HCT116 (cell line): ENCODE data around the gene SLC5A5. TPM values are rescaled to one million over a fixed set of nuclear protein-coding genes. Genes with fewer than 3 reads are reported as not detected.

Experiments
- ATAC-seq: fragments of 200-7000 bp; cut with Tn5 transposase; 2 replicates; pipeline ENCODE4 v1.9.1; 2020; ENCODE audit warnings: mild to moderate bottlenecking, moderate library complexity
- BruUV-seq: library from RNA; stranded (reverse); fragments of 400-500 nt; replicated peaks from 2 replicates; lab custom pipeline; 2021; lab: Mats Ljungman, UMichigan
- CTCF ChIA-PET: fragments of 300-600 bp; sonication (Branson Sonifier 250); formaldehyde crosslinking; loops from one replicate; lab custom pipeline; 2021; ENCODE audit warnings: antibody characterized with exemption; lab: Charles Lee
- POLR2A ChIA-PET: fragments of 300-600, 350-600 bp; sonication (Branson Sonifier 250); formaldehyde crosslinking; loops from one replicate; lab custom pipeline; 2021; ENCODE audit warnings: antibody characterized with exemption; lab: Charles Lee
- RAD21 ChIA-PET, 2 experiments: fragments of 300-600 bp; sonication (Branson Sonifier 250); formaldehyde crosslinking; loops; one replicate each; lab custom pipeline; 2023; ENCODE audit warnings: low total read pairs in 2 of 2; ENCODE audit not compliant: uncharacterized antibody in 2 of 2, unreplicated experiment in 2 of 2, low non-redundant PET in 1 of 2; lab: Charles Lee
- DNase-seq: peaks from one replicate; pipeline ENCODE4 v3.0.0-alpha.2; 2010; ENCODE audit warnings: low read depth, low spot score
- H2AFZ ChIP-seq: fragments of 200-600 bp; shearing (Covaris generic), sonication (generic); 2 replicates; pipeline ENCODE4 v1.6.1; 2017; ENCODE audit warnings: low read depth, mixed run types, mixed read lengths, antibody characterized with exemption, low read length; ENCODE audit not compliant: poor library complexity, severe bottlenecking
- H3K27ac ChIP-seq: 2 replicates; pipeline ENCODE4 v1.5.1; 2012; ENCODE audit warnings: low read depth, low read length
- H3K27me3 ChIP-seq: fragments of 200-600 bp; sonication (generic); 2 replicates; pipeline ENCODE4 v1.6.1; 2016; ENCODE audit warnings: mixed run types, low read length, mixed read lengths; ENCODE audit not compliant: insufficient read depth
- H3K36me3 ChIP-seq, 2 experiments: fragments of 200-500 bp in 1 of 2; fragments of 200-600 bp in 1 of 2; sonication (Bioruptor generic) in 1 of 2; sonication (generic) in 1 of 2; 2 replicates each; pipeline versions ENCODE4 v1.5.1 to v1.6.1; 2014 to 2016; ENCODE audit warnings: low read length in 2 of 2, inconsistent platforms in 1 of 2, mixed read lengths in 1 of 2, mixed run types in 1 of 2; ENCODE audit not compliant: insufficient read depth in 2 of 2, control insufficient read depth in 1 of 2
- H3K4me1 ChIP-seq, 2 experiments: fragments of 200-600 bp in 1 of 2; sonication (generic) in 1 of 2; 2 replicates each; pipeline versions ENCODE4 v1.5.1 to v1.6.1; 2012 to 2017; ENCODE audit warnings: low read length in 2 of 2, inconsistent platforms in 1 of 2, mild to moderate bottlenecking in 1 of 2, mixed read lengths in 1 of 2, mixed run types in 1 of 2, moderate library complexity in 1 of 2; ENCODE audit not compliant: insufficient read depth in 2 of 2, control insufficient read depth in 1 of 2
- H3K4me2 ChIP-seq: fragments of 200-600 bp; sonication (generic); 2 replicates; pipeline ENCODE4 v1.6.1; 2017; ENCODE audit warnings: mixed run types, low read length, mixed read lengths
- H3K4me3 ChIP-seq, 2 experiments: fragments of 200-600 bp in 1 of 2; sonication (generic) in 1 of 2; replicated peaks in 1 of 2; 2 replicates each; pipeline ENCODE4 v1.5.1; 2011 to 2016; ENCODE audit warnings: low read length in 2 of 2, control low read depth in 1 of 2, low read depth in 1 of 2, mild to moderate bottlenecking in 1 of 2, mixed read lengths in 1 of 2, mixed run types in 1 of 2
- H3K79me2 ChIP-seq: fragments of 200-600 bp; sonication (generic); 2 replicates; pipeline ENCODE4 v1.6.1; 2017; ENCODE audit warnings: mild to moderate bottlenecking, mixed run types, low read length, moderate library complexity, mixed read lengths; ENCODE audit not compliant: insufficient read depth
- H3K9ac ChIP-seq: fragments of 200-600 bp; sonication (generic); 2 replicates; pipeline ENCODE4 v1.6.1; 2016; ENCODE audit warnings: low read length, mixed read lengths
- H3K9me2 ChIP-seq: fragments of 200-600 bp; sonication (generic), shearing (Covaris generic); 2 replicates; pipeline ENCODE4 v1.6.1; 2017; ENCODE audit warnings: mixed run types, mild to moderate bottlenecking, moderate library complexity; ENCODE audit not compliant: insufficient read depth
- H3K9me3 ChIP-seq, 2 experiments: fragments of 200-500 bp in 1 of 2; fragments of 200-600 bp in 1 of 2; sonication (Bioruptor generic) in 1 of 2; sonication (generic) in 1 of 2; 2 replicates each; pipeline ENCODE4 v1.6.1; 2014 to 2017; ENCODE audit warnings: low read length in 2 of 2, mixed read lengths in 2 of 2, inconsistent platforms in 1 of 2, low read depth in 1 of 2, mild to moderate bottlenecking in 1 of 2, mixed run types in 1 of 2, moderate library complexity in 1 of 2; ENCODE audit not compliant: control insufficient read depth in 1 of 2, insufficient read depth in 1 of 2
- H4K20me1 ChIP-seq: fragments of 200-600 bp; sonication (generic), shearing (Covaris generic); 2 replicates; pipeline ENCODE4 v1.6.1; 2017; ENCODE audit warnings: mixed run types, mild to moderate bottlenecking, moderate library complexity; ENCODE audit not compliant: insufficient read depth
- EZH2phosphoT487 ChIP-seq: fragments of 200-600 bp; IDR thresholded peaks from 2 replicates; pipeline ENCODE4 v1.6.1; 2018; ENCODE audit warnings: antibody characterized with exemption, borderline replicate concordance
- FOSL1 ChIP-seq: IDR thresholded peaks from 2 replicates; pipeline ENCODE4 v1.6.1; 2012; ENCODE audit warnings: low read depth
- JUND ChIP-seq: IDR thresholded peaks from 2 replicates; pipeline ENCODE4 v1.6.1; 2012
- POLR2A ChIP-seq: IDR thresholded peaks from 2 replicates; pipeline ENCODE4 v1.7.0; 2011; ENCODE audit warnings: borderline replicate concordance; ENCODE audit not compliant: insufficient read depth, insufficient read length; ENCODE audit errors: extremely low read depth
- RAD21 ChIP-seq: IDR thresholded peaks from 2 replicates; pipeline ENCODE4 v1.6.1; 2012; ENCODE audit warnings: low read depth, mild to moderate bottlenecking
- REST ChIP-seq: IDR thresholded peaks from 2 replicates; pipeline ENCODE4 v1.6.1; 2012; ENCODE audit warnings: low read depth
- YY1 ChIP-seq: IDR thresholded peaks from 2 replicates; pipeline ENCODE4 v1.6.1; 2011; ENCODE audit warnings: low read length, low read depth, moderate library complexity, mild to moderate bottlenecking; ENCODE audit not compliant: insufficient replicate concordance; ENCODE audit errors: extremely low read depth
- ZBTB33 ChIP-seq: IDR thresholded peaks from 2 replicates; pipeline ENCODE4 v1.6.1; 2011; ENCODE audit warnings: mild to moderate bottlenecking, low read length, moderate library complexity; ENCODE audit not compliant: insufficient replicate concordance; ENCODE audit errors: extremely low read depth
- ZNF274 ChIP-seq: fragments of 200-500 bp; sonication (Bioruptor generic); IDR thresholded peaks from 2 replicates; pipeline ENCODE4 v1.6.1; 2014; ENCODE audit warnings: mild to moderate bottlenecking, low read depth, low read length, inconsistent platforms
- intact Hi-C: fragments of 100-400 bp; cut with micrococcal nuclease; formaldehyde crosslinking; loops from 2 replicates; pipeline ENCODE4 v1.10.0; 2022
- total RNA-seq: library from RNA; stranded (reverse); gene quantifications from one replicate; pipeline ENCODE4 v1.2.1, GENCODE V29; 2021; ENCODE audit not compliant: unreplicated experiment

Gene SLC5A5
- total RNA-seq, 1 experiment from 2014 or later: 0.59 TPM

- H3K9ac ChIP-seq: no peak overlapping the region
- H3K4me2 ChIP-seq: 0 out of 2 replicates have a peak overlapping the region, but pooled peaks have one; percentile 14
- H3K27ac ChIP-seq: no peak overlapping the region
- H3K79me2 ChIP-seq: no peaks in the 10 kb centered on the region
- H4K20me1 ChIP-seq: no peaks in the 10 kb centered on the region
- TF ChIP-seq POLR2A (peak; percentile 54), ZNF274 (no peak), REST (no peak), JUND (no peak)
- H3K27me3 ChIP-seq: no peaks in the 10 kb centered on the region
- H2AFZ ChIP-seq: peak overlapping the region; percentile 35
- ATAC-seq: peak; percentile 75
- DNase-seq: no peak
- H3K4me3 ChIP-seq: no peak overlapping the region
- H3K4me1 ChIP-seq: peaks cover 0 to 7% of the 10 kb centered on the region in 2 experiments; a peak in 1 of 4 replicates
- BruUV-seq: no TSS peak
- CTCF ChIA-PET: no interaction called here
- intact Hi-C loops: no loop called here
- no peaks in the 10 kb centered on the region for H3K9me2 ChIP-seq
- RAD21 ChIA-PET: no interaction called here
- POLR2A ChIA-PET: no interaction called here
- H3K9me3 ChIP-seq: no peaks in the 10 kb centered on the region
- H3K36me3 ChIP-seq: no peaks in the 10 kb centered on the region
Observed at GRCh38 chr19:17883627-17884410, 12.1 kb downstream of the SLC5A5 start.

GRCh38 chr19:17886515-17886914, 14.8 kb downstream of the SLC5A5 start:
- no peak overlapping the region for H3K4me3 ChIP-seq
- no peak overlapping the region for H2AFZ ChIP-seq
- H3K4me1 ChIP-seq: peaks cover 0 to 7% of the 10 kb centered on the region in 2 experiments; a peak in 1 of 4 replicates
- intact Hi-C loops: no loop called here
- no TSS peak for BruUV-seq
- CTCF ChIA-PET: no interaction called here
- ATAC-seq (no peak), DNase-seq (no peak)
- H3K9me2 ChIP-seq: no peaks in the 10 kb centered on the region
- POLR2A ChIA-PET: no interaction called here
- no peak overlapping the region for H3K27ac ChIP-seq
- no peak overlapping the region for H3K9ac ChIP-seq
- H4K20me1 ChIP-seq: no peaks in the 10 kb centered on the region
- RAD21 ChIA-PET: no interaction called here
- no peaks in the 10 kb centered on the region for H3K36me3 ChIP-seq
- no peaks in the 10 kb centered on the region for H3K9me3 ChIP-seq
- H3K79me2 ChIP-seq: no peaks in the 10 kb centered on the region
- peaks cover 3% of the 10 kb centered on the region; the same call in 1 of the 2 replicates for H3K27me3 ChIP-seq
- H3K4me2 ChIP-seq: no peak overlapping the region
- no peak for TF ChIP-seq EZH2phosphoT487
- no peak for TF ChIP-seq RAD21
- no peak for TF ChIP-seq YY1
- no peak for TF ChIP-seq ZBTB33
- no peak for TF ChIP-seq FOSL1
